IMR-90 (cell line): ENCODE results near the gene TNFRSF4. TPM values are rescaled to one million over a fixed set of nuclear protein-coding genes. Genes with fewer than 3 reads are reported as not detected.

Experiments
- ATAC-seq: fragments of 200-7000 bp; cut with Tn5 transposase; 2 replicates; pipeline ENCODE4 v1.9.1; 2020; ENCODE audit warnings: low read depth, mild to moderate bottlenecking, moderate library complexity
- BruUV-seq: library from RNA; stranded (reverse); fragments of 400-500 nt; replicated peaks from 2 replicates; lab custom pipeline; 2021; lab: Mats Ljungman, UMichigan
- CTCF ChIA-PET: fragments of 300-600 bp; formaldehyde crosslinking; extraction: SDS; loops from one replicate; lab custom pipeline; 2021; ENCODE audit warnings: antibody characterized with exemption; lab: Yijun Ruan, JAX
- POLR2A ChIA-PET: fragments of 300-600 bp; sonication (Branson Sonifier 250); formaldehyde crosslinking; loops from one replicate; lab custom pipeline; 2022; ENCODE audit warnings: antibody characterized with exemption; ENCODE audit not compliant: unreplicated experiment; lab: Charles Lee
- DNase-seq: peaks from one replicate; pipeline ENCODE4 v3.0.0; 2013
- H2AFZ ChIP-seq: replicated peaks from 2 replicates; pipeline ENCODE3; 2013; ENCODE audit warnings: low read length, mild to moderate bottlenecking; ENCODE audit not compliant: poor library complexity
- H2AK5ac ChIP-seq: 2 replicates; pipeline ENCODE4 v1.6.1; 2013; ENCODE audit warnings: low read depth, low read length, inconsistent platforms
- H2AK9ac ChIP-seq: replicated peaks from 2 replicates; pipeline ENCODE3; 2013; ENCODE audit warnings: mild to moderate bottlenecking, low read depth, low read length, moderate library complexity; ENCODE audit not compliant: poor library complexity
- H2BK120ac ChIP-seq: 2 replicates; pipeline ENCODE4 v1.6.1; 2013; ENCODE audit warnings: low read depth, low read length, inconsistent platforms
- H2BK15ac ChIP-seq: 3 replicates; pipeline ENCODE4 v1.6.1; 2013; ENCODE audit warnings: low read depth, low read length, inconsistent platforms
- H2BK20ac ChIP-seq: 2 replicates; pipeline ENCODE4 v1.6.1; 2013; ENCODE audit warnings: low read depth, mild to moderate bottlenecking, inconsistent platforms, low read length, moderate library complexity
- H2BK5ac ChIP-seq: 2 replicates; pipeline ENCODE4 v1.6.1; 2013; ENCODE audit warnings: mild to moderate bottlenecking, low read depth, low read length, inconsistent platforms; ENCODE audit not compliant: poor library complexity, severe bottlenecking
- H3K14ac ChIP-seq: replicated peaks from 2 replicates; pipeline ENCODE4 v1.6.1; 2013; ENCODE audit warnings: low read depth, low read length, inconsistent platforms
- H3K18ac ChIP-seq: 2 replicates; pipeline ENCODE4 v1.6.1; 2013; ENCODE audit warnings: low read depth, low read length, control low read depth
- H3K23ac ChIP-seq: 2 replicates; pipeline ENCODE4 v1.6.1; 2013; ENCODE audit warnings: low read depth, low read length, inconsistent platforms
- H3K27ac ChIP-seq: 2 replicates; pipeline ENCODE4 v1.5.1; 2013; ENCODE audit warnings: mild to moderate bottlenecking, control low read depth, low read length; ENCODE audit not compliant: insufficient read depth
- H3K27me3 ChIP-seq: 2 replicates; pipeline ENCODE4 v1.6.1; 2013; ENCODE audit warnings: low read length; ENCODE audit not compliant: control insufficient read depth, insufficient read depth
- H3K36me3 ChIP-seq: 2 replicates; pipeline ENCODE4 v1.6.1; 2013; ENCODE audit warnings: low read length, mixed read lengths; ENCODE audit not compliant: control insufficient read depth, insufficient read depth
- H3K4ac ChIP-seq: 2 replicates; pipeline ENCODE4 v1.6.1; 2013; ENCODE audit warnings: low read depth, low read length, inconsistent platforms
- H3K4me1 ChIP-seq: 2 replicates; pipeline ENCODE4 v1.6.1; 2013; ENCODE audit warnings: low read length, mixed read lengths; ENCODE audit not compliant: control insufficient read depth, insufficient read depth
- H3K4me2 ChIP-seq: 2 replicates; pipeline ENCODE4 v1.6.1; 2013; ENCODE audit warnings: low read depth, mild to moderate bottlenecking, control low read depth, low read length, moderate library complexity
- H3K4me3 ChIP-seq: 2 replicates; pipeline ENCODE4 v1.5.1; 2013; ENCODE audit warnings: low read depth, mild to moderate bottlenecking, control low read depth, low read length, moderate library complexity; ENCODE audit not compliant: insufficient read depth
- H3K56ac ChIP-seq: 2 replicates; pipeline ENCODE4 v1.6.1; 2013; ENCODE audit warnings: low read length, inconsistent platforms; ENCODE audit not compliant: insufficient read depth; ENCODE audit errors: extremely low read depth
- H3K79me1 ChIP-seq, 2 experiments: 2 replicates each; pipeline ENCODE4 v1.6.1; 2013; ENCODE audit warnings: low read length in 2 of 2, inconsistent platforms in 1 of 2, low read depth in 1 of 2
- H3K9ac ChIP-seq: 2 replicates; pipeline ENCODE4 v1.6.1; 2013; ENCODE audit warnings: low read depth, low read length, control low read depth
- H3K9me1 ChIP-seq: 2 replicates; pipeline ENCODE4 v1.6.1; 2013; ENCODE audit warnings: low read length, inconsistent platforms; ENCODE audit not compliant: insufficient read depth
- H3K9me3 ChIP-seq: 2 replicates; pipeline ENCODE4 v1.6.1; 2013; ENCODE audit warnings: low read length; ENCODE audit not compliant: control insufficient read depth, insufficient read depth
- H4K20me1 ChIP-seq: 2 replicates; pipeline ENCODE4 v1.6.1; 2013; ENCODE audit warnings: low read length, inconsistent platforms; ENCODE audit not compliant: insufficient read depth
- H4K5ac ChIP-seq: 2 replicates; pipeline ENCODE4 v1.6.1; 2013; ENCODE audit warnings: mild to moderate bottlenecking, low read depth, low read length, control low read depth
- H4K8ac ChIP-seq, 2 experiments: 2 replicates each; pipeline ENCODE4 v1.6.1; 2013; ENCODE audit warnings: low read depth in 2 of 2, low read length in 2 of 2, control low read depth in 1 of 2, inconsistent platforms in 1 of 2
- H4K91ac ChIP-seq: 2 replicates; pipeline ENCODE4 v1.6.1; 2013; ENCODE audit warnings: low read depth, low read length, inconsistent platforms; ENCODE audit not compliant: insufficient read depth
- BHLHE40 ChIP-seq: fragments of 150-350 bp; IDR thresholded peaks from 2 replicates; pipeline ENCODE4 v1.6.1; 2016; ENCODE audit warnings: mild to moderate bottlenecking, low read depth, low read length
- CEBPB ChIP-seq: IDR thresholded peaks from 2 replicates; pipeline ENCODE4 v1.6.1; 2012; ENCODE audit warnings: low read depth, low read length, improper control_type of control experiment
- CHD1 ChIP-seq: IDR thresholded peaks from 2 replicates; pipeline ENCODE4 v1.6.1; 2012; ENCODE audit warnings: low read depth, low read length, improper control_type of control experiment
- CTCF ChIP-seq: conservative IDR thresholded peaks from 2 replicates; pipeline ENCODE4 v1.5.1; 2012; ENCODE audit warnings: mild to moderate bottlenecking, low read depth, low read length, improper control_type of control experiment
- FOS ChIP-seq: fragments of 150-350 bp; IDR thresholded peaks from 2 replicates; pipeline ENCODE4 v1.6.1; 2016; ENCODE audit warnings: low read depth, low read length
- MAFK ChIP-seq: IDR thresholded peaks from 2 replicates; pipeline ENCODE4 v1.6.1; 2012; ENCODE audit warnings: low read depth, low read length, improper control_type of control experiment
- MAZ ChIP-seq: IDR thresholded peaks from 2 replicates; pipeline ENCODE4 v1.6.1; 2012; ENCODE audit warnings: low read depth, mild to moderate bottlenecking, low read length, improper control_type of control experiment, moderate library complexity, borderline replicate concordance
- MXI1 ChIP-seq: IDR thresholded peaks from 2 replicates; pipeline ENCODE4 v1.6.1; 2012; ENCODE audit warnings: low read depth, mild to moderate bottlenecking, low read length, moderate library complexity, borderline replicate concordance
- NFE2L2 ChIP-seq: fragments of 150-350 bp; IDR thresholded peaks from 2 replicates; pipeline ENCODE4 v1.6.1; 2016; ENCODE audit warnings: low read depth, mild to moderate bottlenecking, low read length
- POLR2A ChIP-seq: IDR thresholded peaks from 2 replicates; pipeline ENCODE4 v1.6.1; 2012; ENCODE audit warnings: mild to moderate bottlenecking, low read depth, low read length
- RAD21 ChIP-seq: IDR thresholded peaks from 2 replicates; pipeline ENCODE4 v1.6.1; 2012; ENCODE audit warnings: low read length, improper control_type of control experiment
- RCOR1 ChIP-seq: IDR thresholded peaks from 2 replicates; pipeline ENCODE4 v1.6.1; 2012; ENCODE audit warnings: mild to moderate bottlenecking, low read length, improper control_type of control experiment; ENCODE audit not compliant: insufficient replicate concordance
- RFX5 ChIP-seq: IDR thresholded peaks from 2 replicates; pipeline ENCODE4 v1.8.0; 2012; ENCODE audit warnings: low read depth, mild to moderate bottlenecking, low read length, moderate library complexity
- SMC3 ChIP-seq: fragments of 150-350 bp; IDR thresholded peaks from 2 replicates; pipeline ENCODE4 v1.6.1; 2016; ENCODE audit warnings: low read depth, mild to moderate bottlenecking, antibody characterized with exemption, low read length, moderate library complexity
- USF2 ChIP-seq: fragments of 150-350 bp; IDR thresholded peaks from 2 replicates; pipeline ENCODE4 v1.6.1; 2017; ENCODE audit warnings: mild to moderate bottlenecking, antibody characterized with exemption, low read length, low read depth
- WGBS, 2 experiments: methylation state at CpG; one replicate each; pipeline versions ENCODE4 v1.1.5 to v1.1.7; 2013; ENCODE audit warnings: missing lambda C conversion rate in 2 of 2; ENCODE audit not compliant: insufficient read length in 1 of 2; ENCODE audit errors: extremely low coverage in 2 of 2; 5-methylcytosine and 5-hydroxymethylcytosine counted together
- dilution Hi-C: fragments of 300-500 bp; cut with HindIII; formaldehyde crosslinking; loops from one replicate; pipeline ENCODE4 v1.14.3; 2018; ENCODE audit warnings: low sequenced_read_pairs; ENCODE audit not compliant: unreplicated experiment
- in situ Hi-C: fragments of 300-500 bp; cut with MboI; formaldehyde crosslinking; loops from 3 replicates; pipeline ENCODE4 v1.14.3; 2019; ENCODE audit warnings: low sequenced_read_pairs, inconsistent platforms, mixed read lengths
- intact Hi-C: fragments of 100-400 bp; cut with micrococcal nuclease; formaldehyde crosslinking; loops from 2 replicates; pipeline ENCODE4 v1.10.0; 2022
- polyA plus RNA-seq, 3 experiments: library from polyadenylated mRNA; depleted of rRNA; stranded (reverse); fragments of >200 nt; gene quantifications; 2 replicates each; pipeline ENCODE4 v1.2.3, GENCODE V29; 2012; ENCODE audit warnings: low replicate concordance in 1 of 3
- total RNA-seq: library from RNA; depleted of rRNA; stranded (reverse); fragments of >200 nt; gene quantifications from 2 replicates; pipeline ENCODE4 v1.2.3, GENCODE V29; 2012

TNFRSF4 gene
- total and polyA plus RNA-seq, 2 of the 4 experiments (the other 2 are of a cell fraction): 0.15 TPM; not detected in 1

GRCh38 chr1:1226566-1227362 is 12.8 kb upstream of the TNFRSF4 start:
- no peak overlapping the region for H2AFZ ChIP-seq
- intact Hi-C loops: no loop called here
- no peak overlapping the region for H2BK20ac ChIP-seq
- no peak overlapping the region for H4K91ac ChIP-seq
- DNase-seq (no peak), ATAC-seq (no peak)
- H4K5ac ChIP-seq: no peak overlapping the region
- H4K20me1 ChIP-seq: peaks cover 60% of the 10 kb centered on the region
- no peak overlapping the region for H4K8ac ChIP-seq
- ChIA-PET CTCF (no interaction called here), POLR2A (no interaction called here)
- no peak overlapping the region for H2BK5ac ChIP-seq
- no peak overlapping the region for H3K14ac ChIP-seq
- no peak overlapping the region for H2BK120ac ChIP-seq
- H3K18ac ChIP-seq: no peak overlapping the region
- no peak overlapping the region for H3K56ac ChIP-seq
- H3K27me3 ChIP-seq: no peaks in the 10 kb centered on the region
- H3K4ac ChIP-seq: no peak overlapping the region
- H2AK5ac ChIP-seq: no peak overlapping the region
- peaks cover 62% of the 10 kb centered on the region for H3K36me3 ChIP-seq
- in situ Hi-C loops: no loop called here
- peaks cover 15% of the 10 kb centered on the region for H3K9me1 ChIP-seq
- H3K4me2 ChIP-seq: no peak overlapping the region
- no peaks in the 10 kb centered on the region for H3K9me3 ChIP-seq
- peaks cover 11 to 72% of the 10 kb centered on the region in 2 experiments; a peak in 3 of 4 replicates for H3K79me1 ChIP-seq
- dilution Hi-C loops: no loop called here
- H3K4me3 ChIP-seq: no peak overlapping the region
- H3K23ac ChIP-seq: no peak overlapping the region
- 98% methylated on average over 21 of the region's 44 CpGs; no CpG with 5 or more reads in 1 of the 2 experiments for WGBS, 2 experiments
- BruUV-seq: no TSS peak
- no peak overlapping the region for H2AK9ac ChIP-seq
- H3K27ac ChIP-seq: no peak overlapping the region
- H3K9ac ChIP-seq: no peak overlapping the region
- no peak overlapping the region for H2BK15ac ChIP-seq
- H3K4me1 ChIP-seq: peaks cover 6% of the 10 kb centered on the region; the same call in 1 of the 2 replicates
- TF ChIP-seq CTCF (no peak), FOS (no peak), RAD21 (no peak), RCOR1 (no peak), SMC3 (no peak), CEBPB (no peak), BHLHE40 (no peak), RFX5 (no peak), MAFK (no peak), NFE2L2 (no peak), USF2 (no peak), MAZ (no peak), MXI1 (no peak), POLR2A (no peak), CHD1 (no peak)
